Ishikawa (cell line): ENCODE results near the gene RELT.

ENCODE experiments used
- CEBPB ChIP-seq: IDR thresholded peaks from 2 replicates; pipeline ENCODE4 v1.6.1; 2012
- CREB1 ChIP-seq: IDR thresholded peaks from 2 replicates; pipeline ENCODE4 v1.6.1; 2012; ENCODE audit warnings: low read depth
- EGR1 ChIP-seq: IDR thresholded peaks from 2 replicates; pipeline ENCODE4 v1.6.1; 2012
- EP300 ChIP-seq: IDR thresholded peaks from 2 replicates; pipeline ENCODE4 v1.6.1; 2012; ENCODE audit warnings: borderline replicate concordance
- FOXM1 ChIP-seq: IDR thresholded peaks from 2 replicates; pipeline ENCODE4 v1.6.1; 2012; ENCODE audit warnings: low read depth, borderline replicate concordance
- MAX ChIP-seq: IDR thresholded peaks from 2 replicates; pipeline ENCODE4 v1.6.1; 2012
- NFIC ChIP-seq: IDR thresholded peaks from 2 replicates; pipeline ENCODE4 v1.6.1; 2012
- RAD21 ChIP-seq: IDR thresholded peaks from 2 replicates; pipeline ENCODE4 v1.6.1; 2012; ENCODE audit warnings: low read depth
- REST ChIP-seq: IDR thresholded peaks from 2 replicates; pipeline ENCODE4 v1.6.1; 2012; ENCODE audit warnings: low read depth, mild to moderate bottlenecking
- TAF1 ChIP-seq: IDR thresholded peaks from 2 replicates; pipeline ENCODE4 v1.6.1; 2012; ENCODE audit warnings: low read depth, mild to moderate bottlenecking
- TCF12 ChIP-seq: IDR thresholded peaks from 2 replicates; pipeline ENCODE4 v1.6.1; 2012; ENCODE audit warnings: low read depth
- TEAD4 ChIP-seq: IDR thresholded peaks from 2 replicates; pipeline ENCODE4 v1.6.1; 2012
- USF1 ChIP-seq: IDR thresholded peaks from 2 replicates; pipeline ENCODE4 v1.6.1; 2012
- YY1 ChIP-seq: IDR thresholded peaks from 2 replicates; pipeline ENCODE4 v1.6.1; 2012; ENCODE audit warnings: low read depth
- ZBTB7A ChIP-seq: IDR thresholded peaks from 2 replicates; pipeline ENCODE4 v1.6.1; 2012; ENCODE audit warnings: low read depth

The RELT gene

GRCh38 chr11:73337846-73338245 is 38.4 kb upstream of the RELT start:
- TF ChIP-seq USF1 (no peak), CREB1 (no peak), TEAD4 (no peak), EP300 (no peak), REST (no peak), EGR1 (no peak), YY1 (no peak), RAD21 (no peak), TAF1 (no peak), NFIC (no peak), TCF12 (no peak), CEBPB (no peak), FOXM1 (no peak), ZBTB7A (no peak), MAX (no peak)

- no peak for TF ChIP-seq USF1
- TF ChIP-seq YY1 = no peak
- no peak for TF ChIP-seq EP300
- no peak for TF ChIP-seq RAD21
- no peak for TF ChIP-seq TEAD4
- TF ChIP-seq CEBPB = no peak
- no peak for TF ChIP-seq TAF1
- TF ChIP-seq TCF12 = no peak
- no peak for TF ChIP-seq ZBTB7A
- no peak for TF ChIP-seq EGR1
- TF ChIP-seq FOXM1 = no peak
- no peak for TF ChIP-seq MAX
These were observed 37.9 kb upstream of the RELT start for GRCh38 chr11:73338279-73338678.

GRCh38 chr11:73340164-73340563 is 36.0 kb upstream of the RELT start:
- no peak for TF ChIP-seq EGR1
- no peak for TF ChIP-seq USF1
- no peak for TF ChIP-seq RAD21
- TF ChIP-seq ZBTB7A = no peak
- TF ChIP-seq TCF12 = no peak
- TF ChIP-seq FOXM1 = no peak
- TF ChIP-seq CREB1 = no peak
- TF ChIP-seq EP300 = no peak
- TF ChIP-seq CEBPB = no peak
- no peak for TF ChIP-seq YY1
- TF ChIP-seq REST = no peak
- no peak for TF ChIP-seq NFIC
- TF ChIP-seq TAF1 = no peak
- no peak for TF ChIP-seq MAX
- no peak for TF ChIP-seq TEAD4

- no peak for TF ChIP-seq EGR1
- no peak for TF ChIP-seq TEAD4
- no peak for TF ChIP-seq TAF1
- TF ChIP-seq YY1 = no peak
- TF ChIP-seq REST = no peak
- TF ChIP-seq FOXM1 = no peak
- TF ChIP-seq NFIC = no peak
- no peak for TF ChIP-seq MAX
- TF ChIP-seq RAD21 = no peak
- no peak for TF ChIP-seq CEBPB
- no peak for TF ChIP-seq ZBTB7A
- no peak for TF ChIP-seq USF1
These were observed 33.6 kb upstream of the RELT start for GRCh38 chr11:73342633-73343032.
